Stimulated activated CD8-positive, alpha-beta memory T cell treated with anti-CD3 and anti-CD28 coated beads, Interleukin-15, amount 100 ng/mL, for 48 hours (primary cell): Measurements from ENCODE around the gene MYOD1.

ENCODE experiments used
- DNase-seq, 2 donors: peaks; one replicate each; pipeline ENCODE4 v3.0.0-alpha.2; 2020; ENCODE audit warnings: low read depth in 2 of 2

The MYOD1 gene

DNA sequence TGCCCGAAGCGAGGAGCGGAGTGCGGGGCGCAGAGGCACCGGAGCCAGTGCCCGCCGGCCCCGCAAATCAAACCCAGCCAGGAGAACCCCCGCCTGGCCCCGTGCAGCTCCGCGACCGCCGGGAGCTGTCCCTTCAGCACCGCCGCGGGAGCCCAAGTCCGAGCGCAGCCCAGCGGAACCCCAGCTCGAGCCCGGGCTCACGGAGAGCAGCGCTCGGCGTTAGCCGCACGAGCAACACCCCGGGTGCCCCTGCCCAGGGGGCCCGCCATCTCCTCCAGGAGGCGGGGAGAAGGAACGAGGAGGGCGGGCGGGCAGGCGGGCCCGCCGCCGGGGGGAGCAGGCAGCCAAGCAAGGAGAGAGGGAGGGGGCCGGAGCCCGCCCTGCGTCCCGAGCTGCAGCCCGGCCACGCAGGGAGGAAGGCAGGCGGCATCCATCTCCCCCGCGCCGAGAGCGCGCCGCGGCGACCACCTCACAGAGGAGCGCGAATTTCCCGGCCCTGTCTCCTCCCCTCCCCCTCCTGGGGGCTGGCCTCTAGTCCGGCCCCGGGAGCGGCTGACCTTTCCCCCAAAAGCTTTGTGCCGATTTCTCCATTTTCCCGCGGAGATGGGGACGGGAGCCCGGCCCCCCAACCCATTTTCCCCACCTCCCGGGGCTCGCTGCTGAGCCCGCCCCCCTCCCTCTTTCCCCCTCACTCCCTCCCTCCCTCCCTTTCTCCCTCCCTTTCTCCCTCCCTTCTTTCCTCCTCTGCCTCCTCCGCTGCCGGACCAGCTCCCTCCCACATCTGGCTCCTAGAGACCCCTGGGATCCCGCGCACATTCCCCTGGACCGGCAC is 15.8 kb downstream of the MYOD1 start:
- DNase-seq: peak; percentile 31 to 34

- DNase-seq: no peak
Observed at GRCh38 chr11:17735818-17736578, 16.6 kb downstream of the MYOD1 start.

- DNase-seq: no peak
Observed at GRCh38 chr11:17736579-17736893, 17.2 kb downstream of the MYOD1 start.

GRCh38 chr11:17736930-17737817 is 17.8 kb downstream of the MYOD1 start:
- no peak for DNase-seq

DNA sequence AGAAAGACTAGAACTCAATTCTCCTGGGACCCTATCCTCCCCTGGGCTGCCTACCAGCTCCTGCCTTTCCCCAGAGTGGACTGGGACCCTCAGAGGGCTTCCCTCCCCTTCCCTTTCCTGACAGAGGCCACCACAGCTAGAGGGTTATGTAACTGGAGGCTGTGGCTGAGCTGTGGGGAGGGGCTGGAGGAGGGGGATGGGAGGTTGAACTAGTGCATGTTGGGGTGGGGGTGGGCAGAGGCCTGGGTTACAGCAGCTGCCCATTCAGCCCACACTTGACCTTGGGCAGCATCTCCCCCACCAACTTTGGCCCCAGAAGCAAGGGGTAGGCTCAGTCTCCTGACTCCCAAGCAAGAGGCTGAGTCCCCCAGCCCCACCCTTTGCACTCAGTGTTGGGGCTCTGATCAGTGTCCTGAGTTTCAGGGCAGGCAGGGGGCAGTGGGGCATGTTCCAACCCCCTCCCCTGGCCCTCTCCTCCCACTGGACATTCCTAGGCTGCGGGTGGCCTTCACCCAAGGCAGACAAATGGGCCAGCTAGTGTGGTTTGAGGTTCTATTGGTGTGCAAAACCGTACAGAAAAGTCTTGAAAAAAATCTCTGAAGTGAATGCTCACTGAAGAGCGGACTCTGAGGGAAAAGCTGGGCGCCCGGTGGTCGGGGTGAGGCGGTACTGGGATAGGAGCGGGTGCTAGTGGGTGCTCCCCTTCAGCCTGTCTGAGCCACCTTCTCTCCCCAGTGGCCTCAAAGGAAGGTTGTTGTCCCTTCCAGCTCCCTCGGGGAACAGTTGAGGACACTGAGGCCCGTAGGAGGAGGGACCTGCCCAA is 19.0 kb downstream of the MYOD1 start:
- no peak for DNase-seq

DNA sequence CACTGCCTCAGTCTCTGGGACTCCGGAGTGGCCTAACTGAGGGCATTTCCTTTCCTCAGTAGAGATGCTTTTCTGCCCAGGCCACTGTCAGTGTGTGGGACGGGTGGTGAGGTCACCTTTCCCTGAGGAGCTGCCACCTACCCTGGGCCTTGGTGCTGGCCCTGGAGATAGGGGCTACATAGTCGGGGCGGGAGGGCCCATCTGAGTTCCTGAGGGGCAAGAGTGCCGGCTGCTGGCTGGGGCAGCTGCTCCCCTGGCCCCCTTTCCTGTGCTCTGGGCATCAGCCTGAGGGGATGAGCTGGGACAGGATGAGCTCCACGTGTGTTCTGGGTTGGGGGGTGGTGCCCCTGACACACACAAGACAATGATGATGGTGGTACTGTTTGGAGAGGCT is 20.6 kb downstream of the MYOD1 start:
- DNase-seq: no peak

DNA sequence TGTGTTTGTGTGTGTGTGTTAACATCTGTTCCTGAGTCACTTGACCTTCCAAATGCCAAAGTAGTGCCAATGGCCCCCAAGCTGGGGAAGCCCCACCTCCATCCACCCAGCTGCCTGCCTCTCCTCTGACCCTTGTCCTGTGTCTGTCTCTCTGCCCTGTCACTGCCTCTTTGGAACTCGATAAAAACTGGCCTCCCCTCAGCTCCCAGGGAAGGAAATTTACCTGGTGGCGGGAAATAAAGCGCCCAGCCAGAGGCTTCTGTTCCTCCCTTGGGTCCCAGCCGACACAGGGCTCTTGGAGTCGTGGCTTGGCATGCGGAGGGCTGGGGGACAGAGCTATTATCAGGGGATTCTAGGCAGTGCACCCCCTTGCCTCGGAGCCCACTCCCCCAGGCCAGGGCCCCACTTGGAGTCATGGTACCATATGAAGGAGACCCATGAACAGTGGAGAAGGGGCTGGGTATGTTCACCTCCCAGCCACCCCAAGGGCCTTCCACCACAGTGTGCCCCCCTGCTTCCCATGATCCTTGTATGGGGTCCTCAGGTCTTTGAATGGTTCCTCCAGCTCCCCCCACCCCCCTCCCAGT is 21.4 kb downstream of the MYOD1 start:
- no peak for DNase-seq

DNA sequence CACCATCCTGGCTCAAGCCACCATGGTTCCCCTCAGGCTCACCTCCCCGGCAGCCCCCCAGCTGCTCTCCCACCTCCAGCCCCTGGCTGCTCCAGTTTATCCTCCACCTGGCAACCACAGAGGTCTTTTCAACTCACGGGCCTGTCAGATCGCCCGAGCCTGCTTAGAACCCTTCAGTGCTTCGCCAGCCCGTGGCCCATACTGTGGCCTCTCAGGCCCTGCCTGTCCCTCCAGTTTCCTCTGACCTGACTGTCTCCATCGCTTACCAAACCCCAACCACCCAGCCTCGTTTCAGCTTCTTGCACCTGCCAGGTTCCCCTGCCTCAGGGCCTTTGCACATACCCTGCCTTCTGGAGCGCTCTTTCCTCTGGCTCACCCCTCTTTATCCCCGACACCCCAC is 22.1 kb downstream of the MYOD1 start:
- no peak for DNase-seq

GRCh38 chr11:17742019-17742418 is 22.6 kb downstream of the MYOD1 start:
- no peak for DNase-seq

- DNase-seq: no peak
Observed at GRCh38 chr11:17743026-17743807, 23.8 kb downstream of the MYOD1 start.

DNA sequence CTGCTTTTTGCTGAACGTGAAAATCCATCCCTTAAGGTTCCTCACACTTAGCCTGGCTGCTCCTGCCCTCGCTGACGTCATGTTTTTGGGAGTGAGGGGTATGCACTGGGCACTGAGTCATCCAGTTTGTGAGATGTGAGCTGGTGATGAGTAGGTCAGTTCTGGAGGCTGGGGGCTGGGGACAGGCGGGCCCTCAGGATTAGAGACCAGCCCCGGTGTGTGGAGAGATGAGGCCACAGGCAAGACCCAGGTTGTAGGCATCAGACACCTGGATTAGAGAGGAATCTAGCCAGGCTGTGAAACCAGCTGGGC is 24.4 kb downstream of the MYOD1 start:
- DNase-seq: no peak

DNA sequence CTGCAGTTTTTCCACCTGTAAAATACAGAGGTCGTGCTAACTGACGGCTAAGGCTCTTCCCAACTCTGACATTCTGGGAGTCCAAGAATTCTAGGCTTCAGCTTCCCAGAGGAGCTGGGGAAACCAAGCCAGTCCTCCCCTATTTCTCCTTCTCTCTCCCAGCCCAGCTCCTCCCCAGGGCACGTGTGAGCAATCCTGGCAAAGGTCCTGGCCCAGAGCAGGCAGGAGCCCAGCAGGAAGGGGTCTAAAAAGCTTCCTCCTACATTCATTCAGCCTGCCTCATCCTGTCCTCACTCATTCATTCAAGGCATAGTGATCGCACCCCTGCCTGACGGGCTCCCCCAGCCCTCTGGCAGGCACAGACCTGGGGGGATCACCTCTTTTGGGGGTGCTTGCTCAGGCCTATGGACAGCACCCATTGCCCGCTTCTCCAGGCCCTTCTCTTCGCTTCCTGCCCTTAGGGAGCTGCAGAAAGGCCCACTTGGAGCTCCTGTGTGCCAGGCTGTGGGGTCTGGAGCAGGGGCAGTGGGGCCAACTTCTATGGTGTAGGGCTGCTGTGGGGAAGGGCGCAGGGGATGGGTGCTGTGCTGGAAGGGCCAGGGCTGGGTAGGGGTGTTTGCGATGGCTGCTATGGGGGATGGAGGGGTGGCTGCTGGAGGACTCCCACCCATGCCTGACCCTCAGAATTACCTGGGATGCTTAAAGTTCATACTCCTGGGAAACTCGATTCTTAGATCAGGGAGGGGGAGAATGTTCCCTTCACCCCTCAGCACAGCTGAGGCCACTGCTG is 25.0 kb downstream of the MYOD1 start:
- no peak for DNase-seq

DNA sequence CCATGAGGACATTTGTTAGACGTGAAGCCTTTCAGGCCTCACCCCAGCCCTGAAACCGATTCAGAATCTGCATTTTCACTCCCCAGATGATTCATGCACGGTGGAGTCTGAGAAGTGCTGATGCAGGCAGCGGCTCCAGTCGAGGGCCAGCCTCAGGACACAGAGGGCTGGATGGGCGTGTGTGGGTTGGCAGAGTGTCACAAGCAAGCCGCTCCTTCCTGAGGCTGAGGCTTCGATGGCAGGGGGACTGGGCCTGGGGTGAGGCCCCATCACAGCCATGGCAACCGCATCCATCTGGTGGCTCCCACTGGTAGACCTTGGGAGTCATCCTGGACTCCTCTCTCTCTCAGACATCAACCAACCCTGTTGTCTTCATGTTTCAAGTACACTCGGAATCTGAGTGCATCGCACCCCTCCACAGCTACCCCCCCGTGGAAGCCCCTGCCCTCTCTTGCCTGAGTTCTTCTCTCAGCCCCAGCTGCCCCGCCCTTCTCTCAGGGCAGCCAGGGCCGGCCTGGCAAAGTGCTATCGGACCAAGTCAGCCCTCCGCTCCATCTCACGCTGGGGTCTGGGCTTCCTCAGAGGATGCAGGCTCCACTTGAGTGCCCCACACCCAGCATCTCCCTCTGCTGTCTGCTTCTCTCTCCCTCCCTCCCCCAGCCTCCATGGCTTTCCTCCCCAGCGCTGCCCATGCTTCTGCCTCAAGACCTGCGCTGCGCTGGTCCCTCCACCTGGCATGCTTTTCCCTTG is 25.8 kb downstream of the MYOD1 start:
- DNase-seq: no peak

- no peak for DNase-seq
Observed at GRCh38 chr11:17746096-17746495, 26.7 kb downstream of the MYOD1 start.

DNA sequence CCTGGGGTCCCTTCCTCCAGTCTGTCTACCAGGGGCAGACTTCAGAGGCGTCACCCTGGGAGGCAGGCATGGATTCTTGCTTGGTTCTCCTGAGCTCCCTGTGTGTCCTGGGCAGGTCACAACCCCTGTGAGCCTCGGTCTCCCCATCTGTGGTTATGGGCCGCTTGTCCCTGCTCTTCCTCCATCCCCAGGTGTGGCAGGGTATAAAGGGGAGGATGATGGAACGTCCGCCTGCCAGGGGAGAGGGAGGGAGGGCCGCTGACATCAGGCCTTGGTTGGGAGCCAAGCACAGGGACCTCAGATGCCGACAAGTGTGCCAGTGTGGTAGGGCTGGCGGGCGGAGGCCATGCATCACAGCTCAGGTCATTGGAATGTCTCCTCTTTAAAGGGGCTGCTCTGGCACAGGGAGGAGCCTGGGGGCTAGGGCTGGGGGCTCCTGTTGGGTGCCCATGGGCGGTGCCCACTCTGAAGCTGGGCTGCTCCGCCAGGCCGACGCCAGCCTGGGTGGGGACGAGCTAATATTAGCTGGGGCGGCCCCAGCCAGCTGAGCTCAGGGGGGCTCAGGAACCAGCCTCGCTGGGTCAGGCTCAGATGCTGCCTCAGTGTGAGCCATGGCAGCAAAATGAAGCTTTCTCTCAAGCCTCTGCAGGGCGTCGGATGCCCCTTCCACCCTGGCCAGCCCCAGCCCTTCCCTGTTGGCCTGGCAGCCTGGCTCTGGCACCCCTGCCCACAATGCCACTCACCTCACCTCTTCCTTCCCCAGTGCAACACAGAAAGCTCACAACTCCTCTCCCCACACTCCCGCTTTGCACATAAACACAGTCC is 28.0 kb downstream of the MYOD1 start:
- no peak for DNase-seq

- no peak for DNase-seq
Observed at GRCh38 chr11:17748044-17748443, 28.7 kb downstream of the MYOD1 start.

DNA sequence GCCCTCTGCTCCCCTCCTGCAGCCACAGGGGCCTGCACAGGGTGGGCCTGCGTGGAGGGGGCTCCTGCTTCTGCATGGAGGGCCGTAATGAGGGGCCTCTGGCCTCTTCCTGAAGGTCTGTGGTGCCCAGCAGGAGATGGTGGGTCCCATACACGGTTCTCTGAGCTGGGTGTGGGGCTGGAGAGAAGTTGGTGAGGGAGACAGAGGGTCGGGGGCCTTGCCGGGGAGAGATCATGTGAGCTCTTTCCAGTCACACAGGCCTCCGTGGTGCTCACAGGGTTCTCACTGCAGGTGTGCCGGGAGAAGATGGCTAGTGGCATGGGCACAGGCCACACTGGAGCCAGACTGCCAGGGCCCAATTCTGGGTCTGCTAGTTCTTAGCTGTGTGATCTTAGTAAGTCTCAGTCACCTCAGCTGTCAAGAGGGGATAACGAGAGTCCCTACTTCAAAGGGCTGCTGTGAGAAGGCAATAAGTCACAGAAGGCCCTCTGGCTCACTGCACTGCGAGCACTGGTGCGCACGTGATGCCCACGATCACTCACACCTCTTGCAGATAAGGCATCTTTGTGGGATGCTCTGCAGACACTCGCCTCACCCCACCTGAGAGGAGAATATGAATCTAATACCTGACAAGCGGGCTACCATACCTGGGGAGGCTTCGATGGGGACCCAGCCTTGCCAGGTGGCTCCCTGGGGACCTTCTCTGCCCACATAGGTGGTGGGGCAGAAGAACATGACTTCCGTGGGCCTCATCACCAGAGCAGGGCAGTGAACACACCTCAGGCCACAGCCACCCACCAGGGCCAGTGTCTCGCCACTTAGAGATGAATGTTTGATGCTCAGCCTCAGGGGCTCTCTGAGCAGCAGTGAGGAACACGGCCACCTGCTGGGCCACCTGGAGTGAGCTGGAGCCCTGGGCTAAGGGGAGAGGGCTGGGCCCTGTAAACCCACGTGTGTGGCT is 29.7 kb downstream of the MYOD1 start:
- no peak for DNase-seq
